Motor neuron (in vitro differentiated cells): ENCODE data around the gene FOXM1. TPM values are rescaled to one million over a fixed set of nuclear protein-coding genes. Genes with fewer than 3 reads are reported as not detected.

Experiments
- ATAC-seq, 8 experiments: fragments of 200-7000 bp; cut with Tn5 transposase; replicated peaks in 6 of 8; 2 replicates each; pipeline ENCODE4 v1.8.0; 2021; ENCODE audit warnings: mild to moderate bottlenecking in 8 of 8, moderate library complexity in 8 of 8
- H3K27ac ChIP-seq, 2 donors: fragments of 250-450 bp; sonication (Bioruptor Pico); 2 replicates each; pipeline ENCODE4 v1.9.0; 2021; ENCODE audit warnings: antibody characterized with exemption in 2 of 2, mild to moderate bottlenecking in 2 of 2, moderate library complexity in 1 of 2
- H3K4me1 ChIP-seq, 2 donors: fragments of 250-450 bp; sonication (Bioruptor Pico); replicated peaks in 1 of 2; 2 replicates each; pipeline ENCODE4 v1.6.1; 2021; ENCODE audit warnings: antibody characterized with exemption in 2 of 2, mild to moderate bottlenecking in 2 of 2, moderate library complexity in 1 of 2
- H3K4me3 ChIP-seq, 5 donors: fragments of 250-450 bp; sonication (Bioruptor Pico); 2 replicates each; pipeline ENCODE4 v1.9.0; 2021; ENCODE audit warnings: antibody characterized with exemption in 5 of 5, mild to moderate bottlenecking in 5 of 5, moderate library complexity in 4 of 5
- WGBS, 10 experiments: fragments of 450-650 bp; shearing (Covaris generic); methylation state at CpG; one replicate each; pipeline ENCODE4 v1.0.0; 2022; 5-methylcytosine and 5-hydroxymethylcytosine counted together
- in situ Hi-C, 9 experiments: fragments of 400-800 bp; cut with MboI; loops; one replicate each; pipeline ENCODE4 v1.15.0; 2021; ENCODE audit warnings: low sequenced_read_pairs in 9 of 9, low pct_unique_long_range_greater_than_20kb in 2 of 9; ENCODE audit not compliant: unreplicated experiment in 9 of 9
- total RNA-seq, 8 experiments: library from RNA; unstranded; fragments of 300-600 nt; gene quantifications; 2 replicates each; pipeline versions ENCODE4 v1.2.3 to v1.2.4, GENCODE V29; 2022

FOXM1 gene
- total RNA-seq, 8 experiments from 2014 or later, result 0.76 to 37.9 (median 1.4) TPM

DNA sequence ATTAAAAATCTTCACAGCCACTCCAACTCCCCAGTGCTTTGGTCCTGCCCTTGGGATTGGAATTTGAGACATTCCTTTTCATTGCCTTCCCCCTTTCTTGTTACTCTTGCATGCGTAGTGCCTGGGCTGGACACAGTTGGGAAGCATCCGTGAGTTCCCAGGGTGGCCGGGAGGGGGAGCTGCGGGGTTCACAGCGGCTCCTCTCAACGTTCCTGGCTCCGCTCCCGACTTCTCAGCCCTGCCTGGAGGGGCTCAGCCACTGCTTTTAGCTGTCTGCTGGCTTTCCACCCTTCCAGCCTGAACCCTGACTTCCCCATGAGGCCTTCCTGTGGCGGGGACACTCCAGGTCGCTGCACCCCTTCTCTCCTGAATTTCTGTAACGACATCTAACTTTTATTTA lies 23.3 kb downstream of the FOXM1 start:
- in situ Hi-C loops, result loop anchor here in 4 of 9 experiments (25.0 kb wide), 1 partner anchor 184 kb away; no protein-coding TSS in a partner anchor
- ATAC-seq, result peak; percentile 80 to 98 (median 89)
- H3K4me1 ChIP-seq, result peaks cover 0 to 5% of the 10 kb centered on the region in 2 donors
- 3 to 83% (median 37%) methylated on average over 1 to 7 of the region's 11 CpGs; no CpG with 5 or more reads in 3 of the 10 experiments for WGBS, 10 experiments
- H3K27ac ChIP-seq, result no peak overlapping the region
- H3K4me3 ChIP-seq, result no peak overlapping the region

DNA sequence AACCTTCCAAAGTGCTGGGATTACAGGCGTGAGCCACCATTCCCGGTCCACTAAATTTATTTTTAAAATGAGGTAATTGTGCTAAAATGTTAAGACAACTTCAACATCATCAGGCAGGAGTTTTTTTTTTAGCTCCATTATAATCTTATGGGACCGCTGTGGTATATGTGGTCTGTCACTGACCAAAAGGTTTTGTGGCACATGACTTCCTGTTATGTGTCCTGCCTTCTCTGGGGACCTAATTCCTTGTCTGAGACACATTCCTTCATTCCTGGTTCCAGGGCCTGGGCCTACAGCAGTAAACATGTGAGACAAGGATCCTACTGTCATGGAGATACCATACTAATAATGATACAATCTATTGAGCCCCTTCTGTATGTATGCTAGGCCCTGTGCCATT lies 25.0 kb downstream of the FOXM1 start:
- WGBS, 10 experiments, result 60 to 100% (median 95%) methylated on average over 1 to 3 of the region's 3 CpGs; no CpG with 5 or more reads in 2 of the 10 experiments
- Histone ChIP-seq H3K4me1 (peaks cover 0 to 5% of the 10 kb centered on the region in 2 donors), H3K27ac (no peak overlapping the region), H3K4me3 (no peak overlapping the region)
- in situ Hi-C loops, result loop anchor here in 4 of 9 experiments (25.0 kb wide), 1 partner anchor 185 kb away; no protein-coding TSS in a partner anchor
- no peak for ATAC-seq

DNA sequence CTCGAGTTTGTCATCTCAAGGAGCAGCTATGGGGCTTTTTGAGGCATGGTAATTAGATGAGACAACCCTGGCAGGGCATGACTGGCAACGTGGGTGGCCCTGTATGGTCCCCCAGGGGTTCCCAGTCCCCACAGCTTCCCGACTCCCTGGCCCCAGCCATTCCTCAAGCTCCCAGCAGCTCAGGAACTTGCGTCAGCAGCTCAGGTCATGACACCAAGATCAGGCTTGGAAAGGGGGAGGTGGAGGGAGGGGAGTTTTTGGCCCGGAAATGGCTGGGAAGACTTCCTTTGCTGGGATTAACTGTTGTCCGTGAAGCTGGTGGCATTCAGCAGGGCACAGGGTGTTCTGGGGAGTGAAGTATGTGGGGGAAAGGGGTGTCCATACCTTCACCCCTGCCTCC lies 31.7 kb downstream of the FOXM1 start:
- H3K27ac ChIP-seq, result no peak overlapping the region
- WGBS, 10 experiments, result 17 to 43% (median 31%) methylated on average over 1 to 3 of the region's 6 CpGs; no CpG with 5 or more reads in 6 of the 10 experiments
- peaks cover 7 to 9% of the 10 kb centered on the region in 2 donors for H3K4me1 ChIP-seq
- peak in 4 of 8 experiments; percentile 14 to 58 (median 22) for ATAC-seq
- H3K4me3 ChIP-seq, result no peak overlapping the region
- in situ Hi-C loops, result loop anchor here in 1 of 9 experiments (25.0 kb wide), 1 partner anchor 192 kb away; no protein-coding TSS in a partner anchor

DNA sequence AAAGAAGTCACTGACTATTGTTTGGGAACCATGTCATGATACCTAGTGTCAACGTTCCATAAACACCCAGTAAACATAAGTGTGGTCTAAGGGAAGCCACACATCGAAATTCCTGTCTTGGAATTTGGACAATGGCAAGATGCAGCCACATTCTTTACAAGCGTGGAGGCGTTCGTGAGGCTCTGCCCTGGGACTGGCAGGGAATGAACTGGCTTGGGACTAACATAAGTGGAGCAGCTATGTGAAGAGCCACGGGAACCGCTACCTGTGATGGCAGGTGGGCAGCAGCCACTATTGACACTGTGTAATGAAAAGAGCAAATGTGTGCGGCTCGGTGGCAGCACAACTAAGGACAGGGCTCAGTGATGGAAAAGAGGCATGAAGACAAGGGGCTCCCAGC lies 32.2 kb downstream of the FOXM1 start:
- no peak overlapping the region for H3K4me3 ChIP-seq
- in situ Hi-C loops, result loop anchor here in 1 of 9 experiments (25.0 kb wide), 1 partner anchor 193 kb away; no protein-coding TSS in a partner anchor
- H3K27ac ChIP-seq, result no peak overlapping the region
- 60 to 100% (median 84%) methylated on average over 1 to 7 of the region's 9 CpGs; no CpG with 5 or more reads in 2 of the 10 experiments for WGBS, 10 experiments
- H3K4me1 ChIP-seq, result peaks cover 6 to 7% of the 10 kb centered on the region in 2 donors
- no peak for ATAC-seq

DNA sequence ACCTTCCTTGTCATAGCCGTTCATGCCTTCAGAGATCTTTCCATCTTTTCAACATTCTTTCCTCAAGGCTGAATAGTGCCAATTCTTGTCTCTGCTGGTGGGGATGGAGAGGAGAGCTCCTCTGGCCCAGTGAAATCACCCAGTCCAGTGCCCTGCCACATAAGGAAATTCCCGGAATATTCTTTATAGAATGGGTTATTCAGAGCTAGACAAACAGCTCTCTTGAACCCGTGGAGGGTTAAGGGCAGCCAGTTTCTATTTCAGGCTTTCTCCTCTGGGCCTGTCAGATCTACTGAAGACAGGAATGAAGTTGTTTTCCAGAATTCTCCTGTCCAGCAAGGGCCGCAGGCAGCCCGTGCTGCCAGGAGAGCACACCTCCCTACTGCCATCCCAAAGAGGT lies 34.0 kb downstream of the FOXM1 start:
- no peak overlapping the region for H3K4me3 ChIP-seq
- in situ Hi-C loops, result loop anchor here in 1 of 9 experiments (25.0 kb wide), 1 partner anchor 194 kb away; no protein-coding TSS in a partner anchor
- no peak for ATAC-seq
- H3K27ac ChIP-seq, result no peak overlapping the region
- peaks cover 4 to 7% of the 10 kb centered on the region in 2 donors for H3K4me1 ChIP-seq
- 63 to 100% (median 91%) methylated on average over 1 to 5 of the region's 5 CpGs; no CpG with 5 or more reads in 1 of the 10 experiments for WGBS, 10 experiments

DNA sequence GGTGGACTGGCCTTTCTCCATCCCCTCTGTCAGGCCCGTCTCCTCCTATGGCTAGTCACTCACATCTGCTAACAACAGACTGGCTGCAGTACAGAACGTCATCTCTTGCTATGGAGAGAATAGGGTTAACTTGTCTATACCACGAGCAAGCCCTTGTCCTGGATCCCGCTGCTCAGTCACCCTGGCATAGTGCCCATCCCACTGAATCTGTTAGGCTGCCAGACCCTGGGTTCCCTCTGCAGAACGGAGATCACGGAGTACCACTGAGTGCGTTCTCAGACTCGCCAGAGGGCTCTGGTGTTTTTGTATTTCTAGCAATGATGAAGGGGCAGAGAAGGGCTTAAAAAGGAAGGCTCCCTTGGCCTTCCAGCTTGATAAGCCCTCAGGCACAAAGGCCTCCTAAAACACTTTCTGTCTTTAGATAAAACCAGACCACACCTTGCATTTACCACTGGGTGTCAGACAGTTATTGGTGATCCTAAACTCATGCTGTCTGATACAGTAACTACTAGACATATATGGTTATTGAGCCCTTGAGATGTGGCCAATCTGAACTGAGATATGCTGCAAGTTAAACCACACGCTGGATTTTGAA lies 35.8 kb downstream of the FOXM1 start:
- Histone ChIP-seq H3K4me1 (peaks cover 4 to 7% of the 10 kb centered on the region in 2 donors), H3K4me3 (no peak overlapping the region), H3K27ac (no peak overlapping the region)
- WGBS, 10 experiments, result 59 to 100% (median 78%) methylated on average over 1 to 6 of the region's 9 CpGs; no CpG with 5 or more reads in 3 of the 10 experiments
- in situ Hi-C loops, result loop anchor here in 1 of 9 experiments (25.0 kb wide), 1 partner anchor 196 kb away; no protein-coding TSS in a partner anchor
- no peak for ATAC-seq

DNA sequence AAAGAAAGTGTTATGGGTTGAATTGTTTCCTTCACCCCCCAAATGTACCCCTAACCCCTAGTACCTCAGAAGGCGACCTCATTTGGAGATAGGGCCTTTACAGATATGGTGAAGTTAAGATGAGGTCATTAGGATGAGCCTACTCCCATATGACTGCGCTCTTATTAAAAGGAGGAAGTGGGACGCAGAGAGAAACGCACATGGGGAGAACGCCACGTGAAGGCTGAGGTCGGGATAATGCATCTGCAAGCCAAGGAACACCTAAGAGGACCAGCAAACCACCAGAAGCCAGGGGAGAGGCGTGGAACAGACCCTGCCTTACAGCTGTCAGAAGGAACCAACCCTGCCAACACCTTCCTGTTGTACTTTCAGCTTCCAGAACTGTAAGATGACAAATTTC lies 40.4 kb downstream of the FOXM1 start:
- in situ Hi-C loops, result loop anchor here in 1 of 9 experiments (25.0 kb wide), 1 partner anchor 201 kb away; no protein-coding TSS in a partner anchor
- 69 to 100% (median 91%) methylated on average over 1 to 7 of the region's 8 CpGs; no CpG with 5 or more reads in 3 of the 10 experiments for WGBS, 10 experiments
- no peak overlapping the region for H3K27ac ChIP-seq
- no peak overlapping the region for H3K4me3 ChIP-seq
- peaks cover 12 to 16% of the 10 kb centered on the region in 2 donors for H3K4me1 ChIP-seq
- ATAC-seq, result no peak

DNA sequence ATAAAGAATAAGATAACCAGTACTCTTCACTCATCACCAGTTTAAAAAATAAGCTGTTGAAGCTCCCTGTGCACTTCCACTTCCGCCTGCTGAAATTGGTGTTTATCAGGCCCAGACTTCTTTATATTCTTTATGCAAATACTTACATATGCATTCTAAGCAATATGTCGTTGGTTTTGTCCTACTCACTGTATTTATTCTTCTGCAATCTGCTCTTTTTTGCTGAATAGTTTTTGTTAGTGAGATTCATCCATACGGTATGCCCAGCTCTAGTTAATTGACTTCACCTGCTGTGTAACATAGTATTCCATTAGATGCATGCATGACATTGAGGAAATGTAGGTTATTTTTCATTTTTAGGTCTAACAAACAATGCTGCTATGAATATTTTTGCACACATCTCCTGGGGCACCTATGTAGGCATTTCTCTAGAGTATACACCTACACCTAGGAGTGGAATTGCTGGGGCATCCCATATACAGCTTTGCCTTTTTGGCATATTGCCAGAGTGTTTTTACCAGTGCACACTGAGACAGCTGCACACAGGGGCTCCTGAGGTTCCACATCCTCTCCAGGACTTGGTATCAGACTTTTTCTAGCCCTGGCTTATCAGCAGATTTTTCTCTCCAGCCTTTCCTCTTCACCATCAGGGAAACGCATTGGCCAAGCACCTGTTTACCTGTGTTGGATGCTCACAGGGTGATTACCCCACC lies 41.1 kb downstream of the FOXM1 start:
- ATAC-seq, result no peak
- Histone ChIP-seq H3K4me1 (peaks cover 12 to 16% of the 10 kb centered on the region in 2 donors), H3K4me3 (no peak overlapping the region), H3K27ac (no peak overlapping the region)
- WGBS, 10 experiments, result 14 to 90% (median 69%) methylated on average over 1 to 4 of the region's 4 CpGs; no CpG with 5 or more reads in 1 of the 10 experiments
- in situ Hi-C loops, result loop anchor here in 1 of 9 experiments (25.0 kb wide), 1 partner anchor 201 kb away; no protein-coding TSS in a partner anchor

DNA sequence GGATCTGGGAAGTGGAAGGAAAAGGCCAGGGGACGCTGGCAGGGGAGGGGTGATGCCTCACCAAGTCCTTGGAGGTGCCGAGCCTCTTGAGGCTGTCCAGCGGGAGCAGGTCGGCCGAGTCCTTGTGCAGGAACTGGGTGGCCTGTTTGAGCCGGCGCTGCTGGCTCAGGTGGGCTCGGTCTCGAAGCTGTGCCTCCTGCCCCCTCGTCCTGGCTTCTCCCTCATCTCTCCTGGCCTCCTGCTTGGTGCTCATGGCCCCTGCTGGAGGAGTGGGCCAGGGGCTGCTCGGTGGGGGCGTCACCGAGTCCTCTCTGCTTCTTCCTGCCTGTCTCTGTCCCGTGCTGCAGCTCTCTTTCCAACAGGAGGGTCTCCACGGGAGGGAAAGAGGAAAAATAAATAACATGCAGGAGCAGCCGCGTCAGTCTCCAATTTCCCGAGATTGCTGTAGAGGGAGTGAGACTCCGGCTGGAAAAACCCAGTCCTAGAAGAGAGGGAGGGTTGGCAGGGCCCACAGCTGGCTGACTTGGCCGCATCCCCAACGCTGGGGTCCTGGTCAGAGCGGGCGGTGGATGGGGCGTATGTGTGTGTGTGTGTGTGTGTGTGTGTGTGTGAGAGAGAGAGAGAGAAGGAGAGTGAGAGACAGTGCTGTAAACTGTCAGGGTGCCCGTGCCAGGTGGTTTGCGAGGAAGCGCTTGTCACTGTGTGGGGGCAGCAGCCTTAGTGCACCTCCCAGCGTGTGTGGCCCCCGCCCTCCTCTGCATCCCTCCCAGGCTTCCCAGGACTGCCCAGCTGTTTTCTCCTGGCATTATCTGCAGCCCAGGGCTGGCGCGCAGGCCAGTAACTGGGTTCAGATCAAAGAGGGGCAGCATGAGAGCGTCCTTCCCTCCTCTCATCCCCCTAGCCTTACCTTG lies 42.1 kb downstream of the FOXM1 start, which contains the start of gene NRIP2:
NRIP2 (minus strand) TSS at position 455 of the 911 bp plus-strand sequence; CDS start at position 403, 52 bp downstream.
- peaks cover 12 to 16% of the 10 kb centered on the region in 2 donors for H3K4me1 ChIP-seq
- ATAC-seq, result peak; percentile 73 to 98 (median 97)
- WGBS, 10 experiments, result 0 to 70% (median 23%) methylated on average over 1 to 12 of the region's 32 CpGs; no CpG with 5 or more reads in 2 of the 10 experiments
- no peak within 1 kb of the TSS for H3K4me3 ChIP-seq
- peak within 1 kb of the TSS in 1 of 2 donors; percentile 36 for H3K27ac ChIP-seq
- in situ Hi-C loops, result loop anchor here in 1 of 9 experiments (25.0 kb wide), 1 partner anchor 202 kb away; no protein-coding TSS in a partner anchor

DNA sequence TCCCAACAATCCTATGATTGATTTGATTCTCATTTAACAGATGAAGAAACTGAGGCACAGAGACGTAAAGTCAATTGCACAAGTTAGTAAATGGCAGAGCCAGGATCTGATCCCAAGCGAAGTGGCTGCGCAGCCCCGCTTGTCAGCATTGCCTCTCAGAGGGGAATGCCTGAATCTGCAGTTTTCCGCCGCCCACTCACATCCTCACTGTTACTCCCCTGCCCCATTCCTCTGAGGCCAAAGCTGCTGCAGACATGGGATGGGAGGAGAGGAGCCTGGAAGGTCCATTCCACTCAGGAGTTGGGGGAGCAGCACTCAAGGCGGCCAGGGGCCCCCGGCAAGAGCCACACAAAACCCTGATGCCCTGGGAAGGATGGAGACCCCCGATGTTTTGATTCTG lies 43.2 kb downstream of the FOXM1 start:
- Histone ChIP-seq H3K4me1 (peaks cover 12 to 16% of the 10 kb centered on the region in 2 donors), H3K27ac (no peak overlapping the region), H3K4me3 (no peak overlapping the region)
- WGBS, 10 experiments, result 73 to 100% (median 85%) methylated on average over 2 to 5 of the region's 9 CpGs; no CpG with 5 or more reads in 4 of the 10 experiments
- no peak for ATAC-seq
- in situ Hi-C loops, result loop anchor here in 1 of 9 experiments (25.0 kb wide), 1 partner anchor 203 kb away; no protein-coding TSS in a partner anchor

DNA sequence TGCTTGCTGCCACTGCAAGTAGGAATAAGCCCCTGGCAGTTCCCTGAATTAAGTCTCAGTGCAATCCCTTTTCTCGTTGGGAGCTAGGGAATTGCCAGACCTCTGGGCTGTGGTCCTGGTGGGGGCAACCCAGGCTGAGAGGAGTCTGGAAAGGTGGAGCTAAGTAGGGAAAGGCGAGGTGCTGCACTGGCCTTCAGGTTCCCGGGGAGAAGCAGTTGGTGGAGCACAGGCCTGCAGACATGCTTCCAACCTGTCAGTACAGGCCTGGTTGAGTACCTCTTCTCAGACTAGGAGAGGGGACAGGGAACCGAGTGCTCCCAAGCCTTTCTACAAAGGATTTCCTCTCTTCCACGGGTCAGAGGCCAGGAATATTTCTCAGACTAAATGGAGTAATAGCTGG lies 43.6 kb downstream of the FOXM1 start:
- H3K27ac ChIP-seq, result no peak overlapping the region
- no peak overlapping the region for H3K4me3 ChIP-seq
- peaks cover 12 to 16% of the 10 kb centered on the region in 2 donors for H3K4me1 ChIP-seq
- 34 to 81% (median 70%) methylated on average over 1 to 3 of the region's 5 CpGs; no CpG with 5 or more reads in 5 of the 10 experiments for WGBS, 10 experiments
- ATAC-seq, result no peak
- in situ Hi-C loops, result loop anchor here in 1 of 9 experiments (25.0 kb wide), 1 partner anchor 204 kb away; no protein-coding TSS in a partner anchor
